GM12878 (cell line): ENCODE measurements around the gene ENPP6. TPM values are rescaled to one million over a fixed set of nuclear protein-coding genes. Genes with fewer than 3 reads are reported as not detected.

Experiments
- ATAC-seq: fragments of 200-7000 bp; cut with Tn5 transposase; 3 replicates; pipeline ENCODE4 v1.9.1; 2020; ENCODE audit warnings: mild to moderate bottlenecking, moderate library complexity
- BruUV-seq: library from RNA; stranded (reverse); fragments of 400-500 nt; replicated peaks from 2 replicates; lab custom pipeline; 2021; lab: Mats Ljungman, UMichigan
- CTCF ChIA-PET: fragments of 300-600 bp; sonication (Branson Sonifier 250); formaldehyde crosslinking; extraction: SDS; loops from one replicate; lab custom pipeline; 2021; ENCODE audit warnings: inconsistent platforms; lab: Yijun Ruan, JAX
- POLR2A ChIA-PET: fragments of 350-600 bp; formaldehyde crosslinking; extraction: SDS; loops from one replicate; lab custom pipeline; 2021; ENCODE audit warnings: inconsistent platforms; lab: Charles Lee
- RAD21 ChIA-PET: fragments of 300-600 bp; sonication (Branson Sonifier 250); formaldehyde crosslinking; loops from one replicate; lab custom pipeline; 2023; ENCODE audit warnings: antibody characterized with exemption; ENCODE audit not compliant: unreplicated experiment; lab: Charles Lee
- SMC1A ChIA-PET: fragments of 300-600 bp; sonication (Branson Sonifier 250); formaldehyde crosslinking; loops from one replicate; lab custom pipeline; 2023; ENCODE audit not compliant: unreplicated experiment, uncharacterized antibody; lab: Charles Lee
- DNase-seq: peaks from one replicate; pipeline ENCODE4 v3.0.0-alpha.2; 2011; ENCODE audit warnings: low read depth, low spot score
- FAIRE-seq: peaks from 3 replicates; lab custom pipeline; 2011; peaks lifted over from hg19 to GRCh38; lab: Jason Lieb, UNC
- H2AFZ ChIP-seq: 2 replicates; pipeline ENCODE4 v1.6.0; 2011; ENCODE audit warnings: low read depth, low read length, control low read depth; ENCODE audit not compliant: control insufficient read depth
- H3K27ac ChIP-seq: 2 replicates; pipeline ENCODE4 v1.5.1; 2011; ENCODE audit warnings: control low read depth; ENCODE audit not compliant: control insufficient read depth, insufficient read depth
- H3K27me3 ChIP-seq, 2 experiments: replicated peaks in 1 of 2; 2 replicates each; pipeline versions ENCODE4 v1.6.0 to v1.6.1; 2011; ENCODE audit warnings: low read length in 1 of 2; ENCODE audit not compliant: control insufficient read depth in 2 of 2, insufficient read depth in 2 of 2
- H3K36me3 ChIP-seq, 2 experiments: 2 replicates each; pipeline ENCODE4 v1.5.1; 2011; ENCODE audit warnings: low read length in 1 of 2; ENCODE audit not compliant: control insufficient read depth in 2 of 2, insufficient read depth in 2 of 2
- H3K4me1 ChIP-seq: 2 replicates; pipeline ENCODE4 v1.6.1; 2011; ENCODE audit warnings: mild to moderate bottlenecking, low read length, moderate library complexity, mixed read lengths; ENCODE audit not compliant: control insufficient read depth, insufficient read depth
- H3K4me2 ChIP-seq: 2 replicates; pipeline ENCODE4 v1.6.0; 2011; ENCODE audit warnings: control low read depth; ENCODE audit not compliant: control insufficient read depth, insufficient read depth
- H3K4me3 ChIP-seq: fragments of 200-600 bp; sonication (generic); 2 replicates; pipeline ENCODE4 v1.5.1; 2016
- H3K79me2 ChIP-seq: 2 replicates; pipeline ENCODE4 v1.6.0; 2011; ENCODE audit warnings: low read length; ENCODE audit not compliant: control insufficient read depth, insufficient read depth
- H3K9ac ChIP-seq: 2 replicates; pipeline ENCODE4 v1.8.0; 2011; ENCODE audit warnings: low read length, control low read depth, mixed read lengths; ENCODE audit not compliant: control insufficient read depth, insufficient read depth
- H3K9me3 ChIP-seq: replicated peaks from 3 replicates; pipeline ENCODE4 v1.5.1; 2011; ENCODE audit warnings: mild to moderate bottlenecking, low read length; ENCODE audit not compliant: control insufficient read depth, insufficient read depth
- H4K20me1 ChIP-seq: 2 replicates; pipeline ENCODE4 v1.6.0; 2011; ENCODE audit not compliant: control insufficient read depth, insufficient read depth
- BRCA1 ChIP-seq: IDR thresholded peaks from 2 replicates; pipeline ENCODE4 v1.6.1; 2011; ENCODE audit warnings: low read depth, low read length, improper control_type of control experiment
- GABPA ChIP-seq: IDR thresholded peaks from 2 replicates; pipeline ENCODE4 v1.6.1; 2014; ENCODE audit warnings: antibody characterized with exemption, low read depth, mild to moderate bottlenecking, inconsistent platforms
- JUNB ChIP-seq: IDR thresholded peaks from 2 replicates; pipeline ENCODE4 v1.6.1; 2016; ENCODE audit warnings: antibody characterized with exemption, mild to moderate bottlenecking
- JUND ChIP-seq: IDR thresholded peaks from 2 replicates; pipeline ENCODE4 v1.6.1; 2012; ENCODE audit warnings: low read depth, mild to moderate bottlenecking, low read length, improper control_type of control experiment, moderate library complexity
- SMARCA5 ChIP-seq: fragments of 450-650 bp; IDR thresholded peaks from 2 replicates; pipeline ENCODE4 v1.6.1; 2017; ENCODE audit warnings: mild to moderate bottlenecking
- ZSCAN29 ChIP-seq: fragments of 450-650 bp; IDR thresholded peaks from 2 replicates; pipeline ENCODE4 v1.6.1; 2017; ENCODE audit warnings: mild to moderate bottlenecking, moderate library complexity
- WGBS: methylation state at CpG from one replicate; pipeline ENCODE4 v1.1.6; 2016; ENCODE audit warnings: low lambda C conversion rate; ENCODE audit not compliant: insufficient replicate concordance, insufficient coverage; ENCODE audit errors: missing lambda C conversion rate; 5-methylcytosine and 5-hydroxymethylcytosine counted together
- in situ Hi-C: fragments of 300-500 bp; cut with MboI; formaldehyde crosslinking; loops from 9 replicates; pipeline ENCODE4 v1.14.3; 2018; ENCODE audit warnings: mixed read lengths
- intact Hi-C: fragments of 100-400 bp; cut with micrococcal nuclease; formaldehyde crosslinking; loops from one replicate; pipeline ENCODE4 v1.14.2; 2022; ENCODE audit not compliant: unreplicated experiment
- polyA plus RNA-seq, 11 experiments: library from polyadenylated mRNA; depleted of rRNA in 4 of 11; unstranded in 6 of 11; stranded (reverse) in 5 of 11; fragments of >200 nt; fragmentation: Nextera tagmentation in 4 of 11; fragmentation: Illumina TruSeq in 1 of 11; extraction: Ambion mirVana in 4 of 11; extraction: Trizol in 1 of 11; gene quantifications; 1 replicate in 1 of 11; 2 replicates in 10 of 11; pipeline versions ENCODE4 v1.2.1 to v1.2.3, GENCODE V29; 2011 to 2016; ENCODE audit warnings: inconsistent platforms in 2 of 11, missing spikeins in 2 of 11, low read depth in 1 of 11
- total RNA-seq, 4 experiments: library from RNA; depleted of rRNA in 3 of 4; stranded (reverse); fragments of >200 nt in 3 of 4; fragmentation: Illumina TruSeq in 1 of 4; extraction: Trizol in 1 of 4; gene quantifications; 2 replicates each; pipeline versions ENCODE4 v1.2.1 to v1.2.3, GENCODE V29; 2013 to 2021
- TF ChIP-seq, protein P1 (sequence below): fragments of 450-650 bp; formaldehyde crosslinking; IDR thresholded peaks from 2 replicates; pipeline ENCODE4 v1.4.0; 2020; ENCODE audit warnings: mild to moderate bottlenecking, moderate library complexity

The ENPP6 gene
- total and polyA plus RNA-seq, 10 of the 15 experiments (the other 5 are each of a cell fraction or from before 2014, with no cell fraction given) = 0.04 to 1.0 (median 0.44) TPM; not detected in 1

DNA sequence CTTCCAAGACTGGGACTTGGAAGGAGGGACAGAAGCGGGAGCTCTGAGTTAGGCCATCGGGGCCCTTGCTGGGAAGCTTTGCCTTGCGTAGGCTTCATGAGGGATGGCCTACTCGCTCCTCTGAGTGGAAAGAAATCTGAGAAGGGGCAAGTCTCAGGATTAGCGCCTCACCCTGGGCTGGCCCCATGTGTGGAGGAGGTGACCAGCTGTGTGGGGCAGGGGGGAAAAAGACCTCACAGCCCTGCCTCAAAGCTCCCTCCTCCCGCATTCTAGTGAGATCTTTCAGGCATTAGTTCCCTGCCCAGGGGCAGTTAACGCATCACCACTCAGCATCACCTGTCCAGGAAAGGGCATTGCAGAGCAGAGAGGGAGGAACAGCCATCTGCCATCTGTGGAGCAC lies 156.1 kb downstream of the ENPP6 start:
- intact Hi-C loops = no loop called here
- ATAC-seq (no peak), FAIRE-seq (no peak), DNase-seq (no peak)
- TF ChIP-seq SMARCA5 (no peak), GABPA (no peak), BRCA1 (no peak), JUND (no peak), ZSCAN29 (no peak), JUNB (no peak)
- TF ChIP-seq, protein P1, sequence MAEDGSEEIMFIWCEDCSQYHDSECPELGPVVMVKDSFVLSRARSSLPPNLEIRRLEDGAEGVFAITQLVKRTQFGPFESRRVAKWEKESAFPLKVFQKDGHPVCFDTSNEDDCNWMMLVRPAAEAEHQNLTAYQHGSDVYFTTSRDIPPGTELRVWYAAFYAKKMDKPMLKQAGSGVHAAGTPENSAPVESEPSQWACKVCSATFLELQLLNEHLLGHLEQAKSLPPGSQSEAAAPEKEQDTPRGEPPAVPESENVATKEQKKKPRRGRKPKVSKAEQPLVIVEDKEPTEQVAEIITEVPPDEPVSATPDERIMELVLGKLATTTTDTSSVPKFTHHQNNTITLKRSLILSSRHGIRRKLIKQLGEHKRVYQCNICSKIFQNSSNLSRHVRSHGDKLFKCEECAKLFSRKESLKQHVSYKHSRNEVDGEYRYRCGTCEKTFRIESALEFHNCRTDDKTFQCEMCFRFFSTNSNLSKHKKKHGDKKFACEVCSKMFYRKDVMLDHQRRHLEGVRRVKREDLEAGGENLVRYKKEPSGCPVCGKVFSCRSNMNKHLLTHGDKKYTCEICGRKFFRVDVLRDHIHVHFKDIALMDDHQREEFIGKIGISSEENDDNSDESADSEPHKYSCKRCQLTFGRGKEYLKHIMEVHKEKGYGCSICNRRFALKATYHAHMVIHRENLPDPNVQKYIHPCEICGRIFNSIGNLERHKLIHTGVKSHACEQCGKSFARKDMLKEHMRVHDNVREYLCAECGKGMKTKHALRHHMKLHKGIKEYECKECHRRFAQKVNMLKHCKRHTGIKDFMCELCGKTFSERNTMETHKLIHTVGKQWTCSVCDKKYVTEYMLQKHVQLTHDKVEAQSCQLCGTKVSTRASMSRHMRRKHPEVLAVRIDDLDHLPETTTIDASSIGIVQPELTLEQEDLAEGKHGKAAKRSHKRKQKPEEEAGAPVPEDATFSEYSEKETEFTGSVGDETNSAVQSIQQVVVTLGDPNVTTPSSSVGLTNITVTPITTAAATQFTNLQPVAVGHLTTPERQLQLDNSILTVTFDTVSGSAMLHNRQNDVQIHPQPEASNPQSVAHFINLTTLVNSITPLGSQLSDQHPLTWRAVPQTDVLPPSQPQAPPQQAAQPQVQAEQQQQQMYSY (CRISPR knock-in tag) = no peak
- in situ Hi-C loops = no loop called here
- Histone ChIP-seq H3K4me3 (no peak overlapping the region), H3K36me3 (no peaks in the 10 kb centered on the region), H2AFZ (no peak overlapping the region), H3K4me2 (no peak overlapping the region), H3K4me1 (no peaks in the 10 kb centered on the region), H3K9ac (no peak overlapping the region), H3K79me2 (no peaks in the 10 kb centered on the region), H4K20me1 (no peaks in the 10 kb centered on the region), H3K27me3 (peaks cover 0 to 3% of the 10 kb centered on the region in 2 experiments; a peak in 2 of 4 replicates), H3K27ac (no peak overlapping the region), H3K9me3 (no peaks in the 10 kb centered on the region)
- WGBS = 41% methylated on average over 7 of the region's 7 CpGs
- ChIA-PET CTCF (no interaction called here), SMC1A (no interaction called here), POLR2A (no interaction called here), RAD21 (no interaction called here)
- BruUV-seq = no TSS peak
